GM23338 (cell line): Measurements from ENCODE around the gene HADHA.

Experiments
- EZH2 ChIP-seq: fragments of 200-600 bp; sonication (generic); IDR thresholded peaks from one replicate; pipeline ENCODE4 v1.8.0; 2017; ENCODE audit warnings: antibody characterized with exemption, mild to moderate bottlenecking, low read depth; ENCODE audit not compliant: unreplicated experiment
- JUNB ChIP-seq: IDR thresholded peaks from one replicate; pipeline ENCODE4 v1.6.1; 2016; ENCODE audit warnings: antibody characterized with exemption; ENCODE audit not compliant: unreplicated experiment
- NANOG ChIP-seq: IDR thresholded peaks from 2 replicates; pipeline ENCODE4 v1.6.1; 2016; ENCODE audit warnings: antibody characterized with exemption, borderline replicate concordance
- POLR2AphosphoS5 ChIP-seq: IDR thresholded peaks from 2 replicates; pipeline ENCODE4 v1.6.1; 2016; ENCODE audit warnings: antibody characterized with exemption, low read depth
- ZNF331 ChIP-seq: fragments of 250-450 bp; sonication (Bioruptor Pico); IDR thresholded peaks from 2 replicates; pipeline ENCODE4 v1.5.0; 2020; ENCODE audit warnings: low read depth, mild to moderate bottlenecking, moderate library complexity
- TF ChIP-seq, protein P1 (sequence below), 2 experiments: fragments of 200-600 bp in 1 of 2; sonication (generic) in 1 of 2; conservative IDR thresholded peaks; 2 replicates each; pipeline versions ENCODE4 v1.5.1 to v1.6.1; 2016 to 2017; ENCODE audit warnings: antibody characterized with exemption in 2 of 2, low read depth in 2 of 2, mild to moderate bottlenecking in 2 of 2, moderate library complexity in 1 of 2
- TF ChIP-seq, protein P2 (sequence below): IDR thresholded peaks from one replicate; pipeline ENCODE4 v1.6.1; 2018; ENCODE audit warnings: antibody characterized with exemption; ENCODE audit not compliant: unreplicated experiment
- TF ChIP-seq, protein P3 (sequence below): fragments of 250-450 bp; sonication (Bioruptor Pico); IDR thresholded peaks from 2 replicates; pipeline ENCODE4 v1.5.0; 2020; ENCODE audit warnings: mild to moderate bottlenecking, moderate library complexity

DNA sequence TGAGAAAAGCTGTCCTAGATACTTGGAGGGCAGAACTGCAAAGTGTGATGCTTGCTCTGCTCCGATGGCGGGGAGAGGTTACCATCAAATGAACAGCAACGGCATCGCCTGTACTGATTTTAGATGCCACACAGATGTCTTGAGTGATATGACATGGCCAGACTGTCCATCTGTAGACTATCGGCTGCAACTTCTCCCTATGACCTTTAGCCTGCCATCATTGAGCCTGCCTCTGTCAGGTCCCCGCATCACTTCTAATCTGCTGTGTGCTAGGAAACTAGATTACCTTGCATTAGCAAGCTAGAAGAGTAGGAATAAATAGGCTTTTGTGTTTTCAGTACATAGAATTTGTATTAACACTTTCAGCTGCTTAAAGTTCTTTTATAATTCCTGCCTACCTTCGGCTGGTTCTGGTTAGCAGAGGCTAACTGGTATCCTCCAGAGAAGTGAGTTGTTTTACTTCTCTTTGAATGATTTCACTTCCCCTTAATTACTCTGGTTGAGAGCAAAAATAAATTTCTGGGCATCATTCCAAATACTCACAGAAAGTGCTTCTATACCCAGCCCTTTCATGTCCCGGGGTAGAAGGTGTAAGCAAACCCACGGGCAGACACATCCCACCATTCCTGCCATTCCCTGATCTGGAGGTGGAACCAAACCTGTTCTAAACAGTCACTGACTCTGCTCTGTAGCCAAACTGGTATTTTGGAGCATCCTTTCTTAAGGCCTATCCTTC is 47.6 kb downstream of the HADHA start:
- TF ChIP-seq, protein P1, sequence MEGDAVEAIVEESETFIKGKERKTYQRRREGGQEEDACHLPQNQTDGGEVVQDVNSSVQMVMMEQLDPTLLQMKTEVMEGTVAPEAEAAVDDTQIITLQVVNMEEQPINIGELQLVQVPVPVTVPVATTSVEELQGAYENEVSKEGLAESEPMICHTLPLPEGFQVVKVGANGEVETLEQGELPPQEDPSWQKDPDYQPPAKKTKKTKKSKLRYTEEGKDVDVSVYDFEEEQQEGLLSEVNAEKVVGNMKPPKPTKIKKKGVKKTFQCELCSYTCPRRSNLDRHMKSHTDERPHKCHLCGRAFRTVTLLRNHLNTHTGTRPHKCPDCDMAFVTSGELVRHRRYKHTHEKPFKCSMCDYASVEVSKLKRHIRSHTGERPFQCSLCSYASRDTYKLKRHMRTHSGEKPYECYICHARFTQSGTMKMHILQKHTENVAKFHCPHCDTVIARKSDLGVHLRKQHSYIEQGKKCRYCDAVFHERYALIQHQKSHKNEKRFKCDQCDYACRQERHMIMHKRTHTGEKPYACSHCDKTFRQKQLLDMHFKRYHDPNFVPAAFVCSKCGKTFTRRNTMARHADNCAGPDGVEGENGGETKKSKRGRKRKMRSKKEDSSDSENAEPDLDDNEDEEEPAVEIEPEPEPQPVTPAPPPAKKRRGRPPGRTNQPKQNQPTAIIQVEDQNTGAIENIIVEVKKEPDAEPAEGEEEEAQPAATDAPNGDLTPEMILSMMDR (conservative IDR thresholded peaks at IDR 0.05; ENCODE audit: low read depth in 2 of 2) = no peak
- TF ChIP-seq JUNB (no peak), NANOG (no peak), EZH2 (no peak), POLR2AphosphoS5 (no peak), ZNF331 (CRISPR knock-in tag) (no peak)
- TF ChIP-seq, protein P2, sequence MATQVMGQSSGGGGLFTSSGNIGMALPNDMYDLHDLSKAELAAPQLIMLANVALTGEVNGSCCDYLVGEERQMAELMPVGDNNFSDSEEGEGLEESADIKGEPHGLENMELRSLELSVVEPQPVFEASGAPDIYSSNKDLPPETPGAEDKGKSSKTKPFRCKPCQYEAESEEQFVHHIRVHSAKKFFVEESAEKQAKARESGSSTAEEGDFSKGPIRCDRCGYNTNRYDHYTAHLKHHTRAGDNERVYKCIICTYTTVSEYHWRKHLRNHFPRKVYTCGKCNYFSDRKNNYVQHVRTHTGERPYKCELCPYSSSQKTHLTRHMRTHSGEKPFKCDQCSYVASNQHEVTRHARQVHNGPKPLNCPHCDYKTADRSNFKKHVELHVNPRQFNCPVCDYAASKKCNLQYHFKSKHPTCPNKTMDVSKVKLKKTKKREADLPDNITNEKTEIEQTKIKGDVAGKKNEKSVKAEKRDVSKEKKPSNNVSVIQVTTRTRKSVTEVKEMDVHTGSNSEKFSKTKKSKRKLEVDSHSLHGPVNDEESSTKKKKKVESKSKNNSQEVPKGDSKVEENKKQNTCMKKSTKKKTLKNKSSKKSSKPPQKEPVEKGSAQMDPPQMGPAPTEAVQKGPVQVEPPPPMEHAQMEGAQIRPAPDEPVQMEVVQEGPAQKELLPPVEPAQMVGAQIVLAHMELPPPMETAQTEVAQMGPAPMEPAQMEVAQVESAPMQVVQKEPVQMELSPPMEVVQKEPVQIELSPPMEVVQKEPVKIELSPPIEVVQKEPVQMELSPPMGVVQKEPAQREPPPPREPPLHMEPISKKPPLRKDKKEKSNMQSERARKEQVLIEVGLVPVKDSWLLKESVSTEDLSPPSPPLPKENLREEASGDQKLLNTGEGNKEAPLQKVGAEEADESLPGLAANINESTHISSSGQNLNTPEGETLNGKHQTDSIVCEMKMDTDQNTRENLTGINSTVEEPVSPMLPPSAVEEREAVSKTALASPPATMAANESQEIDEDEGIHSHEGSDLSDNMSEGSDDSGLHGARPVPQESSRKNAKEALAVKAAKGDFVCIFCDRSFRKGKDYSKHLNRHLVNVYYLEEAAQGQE = no peak
- TF ChIP-seq, protein P3, sequence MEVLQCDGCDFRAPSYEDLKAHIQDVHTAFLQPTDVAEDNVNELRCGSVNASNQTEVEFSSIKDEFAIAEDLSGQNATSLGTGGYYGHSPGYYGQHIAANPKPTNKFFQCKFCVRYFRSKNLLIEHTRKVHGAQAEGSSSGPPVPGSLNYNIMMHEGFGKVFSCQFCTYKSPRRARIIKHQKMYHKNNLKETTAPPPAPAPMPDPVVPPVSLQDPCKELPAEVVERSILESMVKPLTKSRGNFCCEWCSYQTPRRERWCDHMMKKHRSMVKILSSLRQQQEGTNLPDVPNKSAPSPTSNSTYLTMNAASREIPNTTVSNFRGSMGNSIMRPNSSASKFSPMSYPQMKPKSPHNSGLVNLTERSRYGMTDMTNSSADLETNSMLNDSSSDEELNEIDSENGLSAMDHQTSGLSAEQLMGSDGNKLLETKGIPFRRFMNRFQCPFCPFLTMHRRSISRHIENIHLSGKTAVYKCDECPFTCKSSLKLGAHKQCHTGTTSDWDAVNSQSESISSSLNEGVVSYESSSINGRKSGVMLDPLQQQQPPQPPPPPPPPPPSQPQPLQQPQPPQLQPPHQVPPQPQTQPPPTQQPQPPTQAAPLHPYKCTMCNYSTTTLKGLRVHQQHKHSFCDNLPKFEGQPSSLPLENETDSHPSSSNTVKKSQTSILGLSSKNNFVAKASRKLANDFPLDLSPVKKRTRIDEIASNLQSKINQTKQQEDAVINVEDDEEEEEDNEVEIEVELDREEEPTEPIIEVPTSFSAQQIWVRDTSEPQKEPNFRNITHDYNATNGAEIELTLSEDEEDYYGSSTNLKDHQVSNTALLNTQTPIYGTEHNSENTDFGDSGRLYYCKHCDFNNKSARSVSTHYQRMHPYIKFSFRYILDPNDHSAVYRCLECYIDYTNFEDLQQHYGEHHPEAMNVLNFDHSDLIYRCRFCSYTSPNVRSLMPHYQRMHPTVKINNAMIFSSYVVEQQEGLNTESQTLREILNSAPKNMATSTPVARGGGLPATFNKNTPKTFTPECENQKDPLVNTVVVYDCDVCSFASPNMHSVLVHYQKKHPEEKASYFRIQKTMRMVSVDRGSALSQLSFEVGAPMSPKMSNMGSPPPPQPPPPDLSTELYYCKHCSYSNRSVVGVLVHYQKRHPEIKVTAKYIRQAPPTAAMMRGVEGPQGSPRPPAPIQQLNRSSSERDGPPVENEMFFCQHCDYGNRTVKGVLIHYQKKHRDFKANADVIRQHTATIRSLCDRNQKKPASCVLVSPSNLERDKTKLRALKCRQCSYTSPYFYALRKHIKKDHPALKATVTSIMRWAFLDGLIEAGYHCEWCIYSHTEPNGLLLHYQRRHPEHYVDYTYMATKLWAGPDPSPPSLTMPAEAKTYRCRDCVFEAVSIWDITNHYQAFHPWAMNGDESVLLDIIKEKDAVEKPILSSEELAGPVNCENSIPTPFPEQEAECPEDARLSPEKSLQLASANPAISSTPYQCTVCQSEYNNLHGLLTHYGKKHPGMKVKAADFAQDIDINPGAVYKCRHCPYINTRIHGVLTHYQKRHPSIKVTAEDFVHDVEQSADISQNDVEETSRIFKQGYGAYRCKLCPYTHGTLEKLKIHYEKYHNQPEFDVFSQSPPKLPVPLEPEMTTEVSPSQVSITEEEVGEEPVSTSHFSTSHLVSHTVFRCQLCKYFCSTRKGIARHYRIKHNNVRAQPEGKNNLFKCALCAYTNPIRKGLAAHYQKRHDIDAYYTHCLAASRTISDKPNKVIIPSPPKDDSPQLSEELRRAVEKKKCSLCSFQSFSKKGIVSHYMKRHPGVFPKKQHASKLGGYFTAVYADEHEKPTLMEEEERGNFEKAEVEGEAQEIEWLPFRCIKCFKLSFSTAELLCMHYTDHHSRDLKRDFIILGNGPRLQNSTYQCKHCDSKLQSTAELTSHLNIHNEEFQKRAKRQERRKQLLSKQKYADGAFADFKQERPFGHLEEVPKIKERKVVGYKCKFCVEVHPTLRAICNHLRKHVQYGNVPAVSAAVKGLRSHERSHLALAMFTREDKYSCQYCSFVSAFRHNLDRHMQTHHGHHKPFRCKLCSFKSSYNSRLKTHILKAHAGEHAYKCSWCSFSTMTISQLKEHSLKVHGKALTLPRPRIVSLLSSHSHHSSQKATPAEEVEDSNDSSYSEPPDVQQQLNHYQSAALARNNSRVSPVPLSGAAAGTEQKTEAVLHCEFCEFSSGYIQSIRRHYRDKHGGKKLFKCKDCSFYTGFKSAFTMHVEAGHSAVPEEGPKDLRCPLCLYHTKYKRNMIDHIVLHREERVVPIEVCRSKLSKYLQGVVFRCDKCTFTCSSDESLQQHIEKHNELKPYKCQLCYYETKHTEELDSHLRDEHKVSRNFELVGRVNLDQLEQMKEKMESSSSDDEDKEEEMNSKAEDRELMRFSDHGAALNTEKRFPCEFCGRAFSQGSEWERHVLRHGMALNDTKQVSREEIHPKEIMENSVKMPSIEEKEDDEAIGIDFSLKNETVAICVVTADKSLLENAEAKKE (CRISPR knock-in tag) = no peak
